HG03521 (cell line): ENCODE measurements around the gene TNPO1.

Experiments used
- ATAC-seq: cut with Tn5 transposase; IDR thresholded peaks from one replicate; pipeline ENCODE4 v1.9.1; 2021; ENCODE audit warnings: mild to moderate bottlenecking, moderate library complexity; ENCODE audit not compliant: unreplicated experiment

The TNPO1 gene

GRCh38 chr5:72817671-72818266 is 1.3 kb downstream of the TNPO1 start:
- ATAC-seq: no peak

- ATAC-seq: no peak
Observed at GRCh38 chr5:72818866-72819534, 2.5 kb downstream of the TNPO1 start.

- ATAC-seq: no peak
Observed at GRCh38 chr5:72821776-72822175, 5.3 kb downstream of the TNPO1 start.

- ATAC-seq: no peak
Observed at GRCh38 chr5:72822944-72823343, 6.5 kb downstream of the TNPO1 start.

GRCh38 chr5:72829707-72830106 is 13.2 kb downstream of the TNPO1 start:
- ATAC-seq: no peak

GRCh38 chr5:72830362-72830761 is 13.9 kb downstream of the TNPO1 start:
- ATAC-seq: no peak

GRCh38 chr5:72831685-72832084 is 15.2 kb downstream of the TNPO1 start:
- no peak for ATAC-seq

GRCh38 chr5:72834924-72835323 is 18.5 kb downstream of the TNPO1 start:
- ATAC-seq: no peak

- ATAC-seq: no peak
Observed at GRCh38 chr5:72835633-72836032, 19.2 kb downstream of the TNPO1 start.

GRCh38 chr5:72836810-72837209 is 20.3 kb downstream of the TNPO1 start:
- ATAC-seq: no peak

- no peak for ATAC-seq
Observed at GRCh38 chr5:72837524-72838096, 21.1 kb downstream of the TNPO1 start.

- ATAC-seq: no peak
Observed at GRCh38 chr5:72840041-72840440, 23.6 kb downstream of the TNPO1 start.

GRCh38 chr5:72841756-72842535 is 25.5 kb downstream of the TNPO1 start:
- no peak for ATAC-seq

GRCh38 chr5:72842816-72843215 is 26.4 kb downstream of the TNPO1 start:
- ATAC-seq: no peak

- no peak for ATAC-seq
Observed at GRCh38 chr5:72844218-72844603, 27.8 kb downstream of the TNPO1 start.

GRCh38 chr5:72845889-72846288 is 29.4 kb downstream of the TNPO1 start:
- no peak for ATAC-seq

- no peak for ATAC-seq
Observed at GRCh38 chr5:72846483-72846882, 30.0 kb downstream of the TNPO1 start.

- ATAC-seq: no peak
Observed at GRCh38 chr5:72847439-72847838, 31.0 kb downstream of the TNPO1 start.

GRCh38 chr5:72847989-72848473 is 31.6 kb downstream of the TNPO1 start:
- peak; percentile 81 for ATAC-seq

- peak; percentile 42 for ATAC-seq
Observed at GRCh38 chr5:72848474-72849428, 32.3 kb downstream of the TNPO1 start.
